AG04449 (cell line): ENCODE measurements around the gene FXYD6.

ENCODE experiments used
- CTCF ChIA-PET: fragments of 350-600 bp; formaldehyde crosslinking; extraction: SDS; loops from one replicate; lab custom pipeline; 2021; ENCODE audit warnings: antibody characterized with exemption; lab: Yijun Ruan, JAX
- POLR2A ChIA-PET: fragments of 400-600, 350-600 bp; formaldehyde crosslinking; extraction: SDS; loops from one replicate; lab custom pipeline; 2020; ENCODE audit warnings: antibody characterized with exemption, inconsistent platforms; lab: Yijun Ruan, JAX
- DNase-seq: peaks from one replicate; pipeline ENCODE4 v3.0.0-alpha.2; 2010; ENCODE audit warnings: low read depth, low spot score
- H3K4me3 ChIP-seq: 2 replicates; pipeline ENCODE4 v1.5.1; 2011; ENCODE audit warnings: low read depth, mild to moderate bottlenecking, control low read depth, low read length
- CTCF ChIP-seq: IDR thresholded peaks from one replicate; pipeline ENCODE4 v1.5.1; 2011; ENCODE audit warnings: mild to moderate bottlenecking, moderate library complexity, low read length, control low read depth, inconsistent platforms; ENCODE audit not compliant: insufficient read depth; ENCODE audit errors: missing control alignments

FXYD6 gene

GRCh38 chr11:117878939-117879475 lies 2.5 kb upstream of the FXYD6 start:
- ChIA-PET CTCF (no interaction called here), POLR2A (no interaction called here)
- H3K4me3 ChIP-seq: no peak overlapping the region
- no peak for DNase-seq
- no peak for TF ChIP-seq CTCF

GRCh38 chr11:117878314-117878938 lies 2.0 kb upstream of the FXYD6 start:
- POLR2A ChIA-PET: no interaction called here
- no peak for TF ChIP-seq CTCF

GRCh38 chr11:117877120-117877784 lies 794 bp upstream of the FXYD6 start:
- TF ChIP-seq CTCF: no peak
- CTCF ChIA-PET: interaction anchor here (1.2 to 1.9 kb wide), 2 partner anchors 34 to 70 kb away, joined by 3 to 9 read pairs; no protein-coding TSS in a partner anchor
- POLR2A ChIA-PET: interaction anchor here (0.9 kb wide), 1 partner anchor 8 kb away, joined by 3 read pairs; no protein-coding TSS in a partner anchor
- DNase-seq: no peak
- H3K4me3 ChIP-seq: peak overlapping the region; percentile 34

More at GRCh38 chr11:117878314-117878938, 2.0 kb upstream of the FXYD6 start:
- CTCF ChIA-PET: interaction anchor here (1.9 kb wide), 1 partner anchor 35 kb away, joined by 9 read pairs; no protein-coding TSS in a partner anchor
- H3K4me3 ChIP-seq: no peak overlapping the region
- DNase-seq: no peak

- CTCF ChIA-PET: interaction anchor here (1.0 kb wide), 1 partner anchor 71 kb away, joined by 3 read pairs; no protein-coding TSS in a partner anchor
- no peak for TF ChIP-seq CTCF
- no peak for DNase-seq
- peak overlapping the region; percentile 37 for H3K4me3 ChIP-seq
- POLR2A ChIA-PET: interaction anchor here (1.0 kb wide), 1 partner anchor 9 kb away, joined by 3 read pairs; no protein-coding TSS in a partner anchor
Measured at GRCh38 chr11:117876059-117876340, 458 bp downstream of the FXYD6 start.

- no peak for TF ChIP-seq CTCF
- no peak for DNase-seq
- no peak overlapping the region for H3K4me3 ChIP-seq
- ChIA-PET CTCF (interaction anchor here (1.0 kb wide), 1 partner anchor 71 kb away, joined by 3 read pairs; no protein-coding TSS in a partner anchor), POLR2A (interaction anchor here (1.0 kb wide), 1 partner anchor 10 kb away, joined by 3 read pairs; no protein-coding TSS in a partner anchor)
Measured at GRCh38 chr11:117875382-117876058, 938 bp downstream of the FXYD6 start.
